Activated CD4-positive, alpha-beta memory T cell treated with anti-CD3 and anti-CD28 coated beads for 36 hours (primary cell): Measurements from ENCODE around the gene STARD3NL. TPM values are rescaled to one million over a fixed set of nuclear protein-coding genes. Genes with fewer than 3 reads are reported as not detected.

Experiments used
- CTCF ChIA-PET: fragments of 350-600 bp; sonication (Branson Sonifier 250); formaldehyde crosslinking; loops from one replicate; lab custom pipeline; 2021; ENCODE audit warnings: antibody characterized with exemption, inconsistent platforms; lab: Charles Lee
- POLR2A ChIA-PET: fragments of 350-600 bp; sonication (Branson Sonifier 250); formaldehyde crosslinking; loops from one replicate; lab custom pipeline; 2021; ENCODE audit warnings: antibody characterized with exemption; lab: Charles Lee
- DNase-seq: peaks from one replicate; pipeline ENCODE4 v3.0.0-alpha.2; 2020
- H3K27ac Mint-ChIP-seq: one replicate; pipeline ENCODE4 v1.8.0; 2021; ENCODE audit warnings: mixed read lengths
- H3K27me3 Mint-ChIP-seq: one replicate; pipeline ENCODE4 v1.8.0; 2021; ENCODE audit warnings: mixed read lengths
- H3K36me3 Mint-ChIP-seq: one replicate; pipeline ENCODE4 v1.8.0; 2021; ENCODE audit warnings: mixed read lengths
- H3K4me1 Mint-ChIP-seq: one replicate; pipeline ENCODE4 v1.8.0; 2021; ENCODE audit warnings: low read depth, mixed read lengths
- H3K4me3 Mint-ChIP-seq: one replicate; pipeline ENCODE4 v1.8.0; 2021; ENCODE audit warnings: mild to moderate bottlenecking, mixed read lengths
- H3K9me3 Mint-ChIP-seq: one replicate; pipeline ENCODE4 v1.8.0; 2021; ENCODE audit warnings: mixed read lengths
- intact Hi-C: fragments of 100-400 bp; cut with micrococcal nuclease; formaldehyde crosslinking; loops from one replicate; pipeline ENCODE4 v1.15.1; 2023
- total RNA-seq, 2 experiments: library from RNA; stranded (reverse); gene quantifications; one replicate each; pipeline ENCODE4 v1.2.3, GENCODE V29; 2021

The STARD3NL gene
- total RNA-seq, 2 experiments from 2014 or later: 34.4 to 34.7 TPM

- peaks cover 7% of the 10 kb centered on the region for H3K36me3 Mint-ChIP-seq
- ChIA-PET POLR2A (interaction anchor here (1.3 kb wide), 1 partner anchor 8 kb away, joined by 4 read pairs; the partner anchor contains the start of gene STARD3NL), CTCF (interaction anchor here (1.5 to 2.7 kb wide), 2 partner anchors 30 kb away, joined by 5 to 13 read pairs; no protein-coding TSS in a partner anchor)
- DNase-seq: no peak
- intact Hi-C loops: no loop called here
- H3K4me3 Mint-ChIP-seq: no peak overlapping the region
- H3K27me3 Mint-ChIP-seq: no peaks in the 10 kb centered on the region
- no peak overlapping the region for H3K27ac Mint-ChIP-seq
- no peaks in the 10 kb centered on the region for H3K9me3 Mint-ChIP-seq
- peaks cover 34% of the 10 kb centered on the region for H3K4me1 Mint-ChIP-seq
Observed at GRCh38 chr7:38185395-38186307, 7.6 kb downstream of the STARD3NL start.

- Mint-ChIP-seq H3K4me3 (no peak overlapping the region), H3K36me3 (peaks cover 10% of the 10 kb centered on the region), H3K9me3 (peaks cover 4% of the 10 kb centered on the region), H3K27me3 (no peaks in the 10 kb centered on the region), H3K27ac (no peak overlapping the region), H3K4me1 (peaks cover 33% of the 10 kb centered on the region)
- ChIA-PET POLR2A (interaction anchor here (0.7 to 1.3 kb wide), 2 partner anchors 9 to 727 kb away, joined by 3 to 4 read pairs; partner anchors contain the start of gene STARD3NL), CTCF (interaction anchor here (0.6 to 2.7 kb wide), 3 partner anchors 10 to 229 kb away, joined by 3 to 13 read pairs (median 3); no protein-coding TSS in a partner anchor)
- intact Hi-C loops: no loop called here
- DNase-seq: no peak
Observed at GRCh38 chr7:38186593-38187314, 8.7 kb downstream of the STARD3NL start.

GRCh38 chr7:38187794-38188440 is 9.9 kb downstream of the STARD3NL start:
- no peaks in the 10 kb centered on the region for H3K27me3 Mint-ChIP-seq
- CTCF ChIA-PET: interaction anchor here (2.7 kb wide), 1 partner anchor 28 kb away, joined by 13 read pairs; no protein-coding TSS in a partner anchor
- H3K27ac Mint-ChIP-seq: no peak overlapping the region

GRCh38 chr7:38189231-38189938 is 11.3 kb downstream of the STARD3NL start:
- Mint-ChIP-seq H3K4me3 (no peak overlapping the region), H3K36me3 (peaks cover 6% of the 10 kb centered on the region), H3K9me3 (peaks cover 4% of the 10 kb centered on the region), H3K27ac (no peak overlapping the region), H3K4me1 (peaks cover 35% of the 10 kb centered on the region), H3K27me3 (no peaks in the 10 kb centered on the region)
- CTCF ChIA-PET: no interaction called here
- no peak for DNase-seq
- POLR2A ChIA-PET: no interaction called here
- intact Hi-C loops: no loop called here

More at GRCh38 chr7:38187794-38188440, 9.9 kb downstream of the STARD3NL start:
- intact Hi-C loops: no loop called here
- no peak for DNase-seq
- H3K4me3 Mint-ChIP-seq: no peak overlapping the region
- peaks cover 39% of the 10 kb centered on the region for H3K4me1 Mint-ChIP-seq
- H3K9me3 Mint-ChIP-seq: peaks cover 4% of the 10 kb centered on the region
- POLR2A ChIA-PET: interaction anchor here (1.0 kb wide), 1 partner anchor 9 kb away, joined by 3 read pairs; no protein-coding TSS in a partner anchor
- H3K36me3 Mint-ChIP-seq: peaks cover 13% of the 10 kb centered on the region

- no peak for DNase-seq
- H3K27me3 Mint-ChIP-seq: no peaks in the 10 kb centered on the region
- H3K4me1 Mint-ChIP-seq: peaks cover 35% of the 10 kb centered on the region
- intact Hi-C loops: no loop called here
- POLR2A ChIA-PET: no interaction called here
- no peak overlapping the region for H3K27ac Mint-ChIP-seq
- H3K4me3 Mint-ChIP-seq: no peak overlapping the region
- H3K36me3 Mint-ChIP-seq: peaks cover 6% of the 10 kb centered on the region
- CTCF ChIA-PET: no interaction called here
- H3K9me3 Mint-ChIP-seq: peaks cover 4% of the 10 kb centered on the region
Observed at GRCh38 chr7:38190011-38190410, 12.0 kb downstream of the STARD3NL start.

GRCh38 chr7:38191791-38192190 is 13.7 kb downstream of the STARD3NL start:
- no peak overlapping the region for H3K4me3 Mint-ChIP-seq
- POLR2A ChIA-PET: no interaction called here
- H3K27me3 Mint-ChIP-seq: no peaks in the 10 kb centered on the region
- CTCF ChIA-PET: interaction anchor here (0.6 to 3.1 kb wide), 4 partner anchors 24 to 178 kb away, joined by 3 to 12 read pairs (median 4); no protein-coding TSS in a partner anchor
- peaks cover 6% of the 10 kb centered on the region for H3K36me3 Mint-ChIP-seq
- intact Hi-C loops: no loop called here
- peaks cover 4% of the 10 kb centered on the region for H3K9me3 Mint-ChIP-seq
- H3K4me1 Mint-ChIP-seq: peaks cover 35% of the 10 kb centered on the region
- no peak overlapping the region for H3K27ac Mint-ChIP-seq
- DNase-seq: no peak

- ChIA-PET POLR2A (no interaction called here), CTCF (interaction anchor here (0.6 to 3.1 kb wide), 4 partner anchors 23 to 178 kb away, joined by 3 to 12 read pairs (median 4); no protein-coding TSS in a partner anchor)
- DNase-seq: no peak
- Mint-ChIP-seq H3K27ac (no peak overlapping the region), H3K4me1 (peaks cover 37% of the 10 kb centered on the region), H3K9me3 (peaks cover 4% of the 10 kb centered on the region), H3K4me3 (no peak overlapping the region), H3K36me3 (peaks cover 6% of the 10 kb centered on the region), H3K27me3 (no peaks in the 10 kb centered on the region)
- intact Hi-C loops: no loop called here
Observed at GRCh38 chr7:38192327-38192726, 14.3 kb downstream of the STARD3NL start.

- intact Hi-C loops: no loop called here
- DNase-seq: no peak
- no peak overlapping the region for H3K4me3 Mint-ChIP-seq
- H3K36me3 Mint-ChIP-seq: peaks cover 6% of the 10 kb centered on the region
- CTCF ChIA-PET: interaction anchor here (0.8 to 1.5 kb wide), 5 partner anchors 9 to 174 kb away, joined by 3 to 8 read pairs (median 3); no protein-coding TSS in a partner anchor
- POLR2A ChIA-PET: interaction anchor here (1.4 kb wide), 1 partner anchor 8 kb away, joined by 3 read pairs; no protein-coding TSS in a partner anchor
- peaks cover 25% of the 10 kb centered on the region for H3K4me1 Mint-ChIP-seq
- H3K27me3 Mint-ChIP-seq: no peaks in the 10 kb centered on the region
- no peak overlapping the region for H3K27ac Mint-ChIP-seq
- peaks cover 4% of the 10 kb centered on the region for H3K9me3 Mint-ChIP-seq
Observed at GRCh38 chr7:38195804-38196595, 18.0 kb downstream of the STARD3NL start.

GRCh38 chr7:38198366-38198765 is 20.3 kb downstream of the STARD3NL start:
- intact Hi-C loops: no loop called here
- H3K27ac Mint-ChIP-seq: no peak overlapping the region
- CTCF ChIA-PET: interaction anchor here (1.0 to 6.0 kb wide), 2 partner anchors 18 to 172 kb away, joined by 3 to 56 read pairs; no protein-coding TSS in a partner anchor
- DNase-seq: no peak
- peaks cover 10% of the 10 kb centered on the region for H3K36me3 Mint-ChIP-seq
- no peaks in the 10 kb centered on the region for H3K27me3 Mint-ChIP-seq
- H3K4me1 Mint-ChIP-seq: peaks cover 16% of the 10 kb centered on the region
- H3K4me3 Mint-ChIP-seq: no peak overlapping the region
- peaks cover 2% of the 10 kb centered on the region for H3K9me3 Mint-ChIP-seq
- POLR2A ChIA-PET: no interaction called here

- peaks cover 15% of the 10 kb centered on the region for H3K36me3 Mint-ChIP-seq
- no peaks in the 10 kb centered on the region for H3K27me3 Mint-ChIP-seq
- H3K4me1 Mint-ChIP-seq: peaks cover 16% of the 10 kb centered on the region
- intact Hi-C loops: no loop called here
- H3K4me3 Mint-ChIP-seq: no peak overlapping the region
- no peak for DNase-seq
- H3K27ac Mint-ChIP-seq: no peak overlapping the region
- ChIA-PET POLR2A (no interaction called here), CTCF (interaction anchor here (1.0 to 6.0 kb wide), 2 partner anchors 17 to 171 kb away, joined by 3 to 56 read pairs; no protein-coding TSS in a partner anchor)
- H3K9me3 Mint-ChIP-seq: peaks cover 2% of the 10 kb centered on the region
Observed at GRCh38 chr7:38199154-38199553, 21.1 kb downstream of the STARD3NL start.
